ENCODE results near the gene DUSP3. TPM values are rescaled to one million over a fixed set of nuclear protein-coding genes. Genes with fewer than 3 reads are reported as not detected.
A peak's percentile ranks its signal among the peaks of the same experiment; 100 is the strongest.

DUSP3 gene
- total and polyA plus RNA-seq, 2 of the 13 experiments (the other 11 are each of a cell fraction or from before 2014, with no cell fraction given), result 60.0 to 71.5 TPM

GRCh38 chr17:43720311-43721060, 58.3 kb downstream of the DUSP3 start (continued):
- no peak for TF ChIP-seq SNAPC5 (CRISPR knock-in tag; IDR thresholded peaks at IDR 0.05; ENCODE audit: borderline replicate concordance)
- no peak for TF ChIP-seq SRSF1 (optimal IDR thresholded peaks at IDR 0.05; ENCODE audit: low read depth, low read length)
- TF ChIP-seq SNAPC4 (CRISPR knock-in tag; IDR thresholded peaks at IDR 0.05), result 0 out of 2 replicates have a peak, but pooled peaks have one; percentile 55
- no peak for TF ChIP-seq RAD51 (IDR thresholded peaks at IDR 0.05; ENCODE audit: borderline replicate concordance)
- no peak for TF ChIP-seq AGO1 (IDR thresholded peaks at IDR 0.05; ENCODE audit: low read depth, low read length, poor library complexity, severe bottlenecking)
- no peak for TF ChIP-seq SMYD3 (CRISPR knock-in tag; IDR thresholded peaks at IDR 0.05)
- peak; percentile 98 for TF ChIP-seq ZNF687 (CRISPR knock-in tag; IDR thresholded peaks at IDR 0.05)
- no peak; the same call in 1 of the 2 replicates for TF ChIP-seq ZNF567 (CRISPR knock-in tag; IDR thresholded peaks at IDR 0.05; ENCODE audit: borderline replicate concordance)
- no peak for TF ChIP-seq NFIB (CRISPR knock-in tag; IDR thresholded peaks at IDR 0.05; ENCODE audit: borderline replicate concordance)
- TF ChIP-seq NCOA5 (CRISPR knock-in tag; IDR thresholded peaks at IDR 0.05), result no peak
- peak; percentile 84; the same call in 1 of the 2 replicates for TF ChIP-seq ZNF337 (CRISPR knock-in tag; IDR thresholded peaks at IDR 0.05; ENCODE audit: borderline replicate concordance, low read depth)
- TF ChIP-seq ZMYM2 (CRISPR knock-in tag; IDR thresholded peaks at IDR 0.05), result peak; percentile 6; the same call in 1 of the 2 replicates
- TF ChIP-seq SRSF4 (IDR thresholded peaks at IDR 0.05; ENCODE audit: low read depth, low read length, poor library complexity, severe bottlenecking), result no peak
- TF ChIP-seq TOPORS (CRISPR knock-in tag; IDR thresholded peaks at IDR 0.05), result no peak
- TF ChIP-seq NR2F1 (CRISPR knock-in tag; IDR thresholded peaks at IDR 0.05), result no peak
- TF ChIP-seq, protein P1, sequence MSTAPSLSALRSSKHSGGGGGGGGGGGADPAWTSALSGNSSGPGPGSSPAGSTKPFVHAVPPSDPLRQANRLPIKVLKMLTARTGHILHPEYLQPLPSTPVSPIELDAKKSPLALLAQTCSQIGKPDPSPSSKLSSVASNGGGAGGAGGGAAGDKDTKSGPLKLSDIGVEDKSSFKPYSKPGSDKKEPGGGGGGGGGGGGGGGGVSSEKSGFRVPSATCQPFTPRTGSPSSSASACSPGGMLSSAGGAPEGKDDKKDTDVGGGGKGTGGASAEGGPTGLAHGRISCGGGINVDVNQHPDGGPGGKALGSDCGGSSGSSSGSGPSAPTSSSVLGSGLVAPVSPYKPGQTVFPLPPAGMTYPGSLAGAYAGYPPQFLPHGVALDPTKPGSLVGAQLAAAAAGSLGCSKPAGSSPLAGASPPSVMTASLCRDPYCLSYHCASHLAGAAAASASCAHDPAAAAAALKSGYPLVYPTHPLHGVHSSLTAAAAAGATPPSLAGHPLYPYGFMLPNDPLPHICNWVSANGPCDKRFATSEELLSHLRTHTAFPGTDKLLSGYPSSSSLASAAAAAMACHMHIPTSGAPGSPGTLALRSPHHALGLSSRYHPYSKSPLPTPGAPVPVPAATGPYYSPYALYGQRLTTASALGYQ (CRISPR knock-in tag; IDR thresholded peaks at IDR 0.05), result no peak
- no peak for TF ChIP-seq HCFC1 (IDR thresholded peaks at IDR 0.05; ENCODE audit: low read depth, low read length)
